Natural killer cell (primary cell): ENCODE data around the gene MALRD1. TPM values are rescaled to one million over a fixed set of nuclear protein-coding genes. Genes with fewer than 3 reads are reported as not detected.

Experiments used
- ATAC-seq, 3 donors: fragments of 150-1000 bp in 2 of 3; fragments of 200-7000 bp in 1 of 3; cut with Tn5 transposase; 1 replicate in 1 of 3; 2 replicates in 2 of 3; pipeline ENCODE4 v1.10.0; 2021; ENCODE audit warnings: mild to moderate bottlenecking in 2 of 3, moderate library complexity in 2 of 3
- DNase-seq, 2 donors: peaks; one replicate each; pipeline versions ENCODE4 v3.0.0 to v3.0.0-alpha.2; 2013 to 2021; ENCODE audit warnings: mixed read lengths in 1 of 2
- H3K27ac ChIP-seq: one replicate; pipeline ENCODE4 v1.5.1; 2013; ENCODE audit warnings: mild to moderate bottlenecking, low read length
- H3K27me3 ChIP-seq: one replicate; pipeline ENCODE4 v1.6.1; 2013; ENCODE audit warnings: low read length; ENCODE audit not compliant: control insufficient read depth, insufficient read depth
- H3K36me3 ChIP-seq: one replicate; pipeline ENCODE4 v1.6.1; 2013; ENCODE audit warnings: low read length; ENCODE audit not compliant: control insufficient read depth, insufficient read depth
- H3K4me1 ChIP-seq: one replicate; pipeline ENCODE4 v1.6.1; 2013; ENCODE audit warnings: low read length; ENCODE audit not compliant: control insufficient read depth, insufficient read depth
- H3K4me3 ChIP-seq: one replicate; pipeline ENCODE4 v1.5.1; 2013; ENCODE audit warnings: low read length
- H3K9me3 ChIP-seq: one replicate; pipeline ENCODE4 v1.6.1; 2013; ENCODE audit warnings: low read length; ENCODE audit not compliant: control insufficient read depth, insufficient read depth
- H3K27ac Mint-ChIP-seq, 2 donors: one replicate each; pipeline ENCODE4 v1.8.0; 2022; ENCODE audit warnings: mild to moderate bottlenecking in 2 of 2, mixed read lengths in 2 of 2, moderate library complexity in 1 of 2
- H3K27me3 Mint-ChIP-seq, 2 donors: one replicate each; pipeline ENCODE4 v1.8.0; 2022; ENCODE audit warnings: low read depth in 2 of 2, mixed read lengths in 2 of 2
- H3K36me3 Mint-ChIP-seq: one replicate; pipeline ENCODE4 v1.8.0; 2022; ENCODE audit warnings: mixed read lengths
- H3K4me1 Mint-ChIP-seq, 2 donors: one replicate each; pipeline ENCODE4 v1.8.0; 2022; ENCODE audit warnings: mixed read lengths in 2 of 2
- H3K4me3 Mint-ChIP-seq: one replicate; pipeline ENCODE4 v1.8.0; 2022; ENCODE audit warnings: mild to moderate bottlenecking, moderate library complexity, mixed read lengths
- H3K9me3 Mint-ChIP-seq, 2 donors: one replicate each; pipeline ENCODE4 v1.8.0; 2022; ENCODE audit warnings: mixed read lengths in 2 of 2
- CTCF ChIP-seq: fragments of 200-600 bp; IDR thresholded peaks from one replicate; pipeline ENCODE4 v1.8.0; 2022; ENCODE audit warnings: antibody characterized with exemption
- WGBS: methylation state at CpG from one replicate; pipeline ENCODE4 v1.1.7; 2013; ENCODE audit warnings: missing lambda C conversion rate; ENCODE audit not compliant: insufficient coverage; 5-methylcytosine and 5-hydroxymethylcytosine counted together
- intact Hi-C: fragments of 100-400 bp; cut with micrococcal nuclease; formaldehyde crosslinking; loops from one replicate; pipeline ENCODE4 v1.14.2; 2022
- total RNA-seq, 4 donors: library from RNA; stranded (reverse); fragments of 120-200 nt in 1 of 4; gene quantifications; one replicate each; pipeline versions ENCODE4 v1.2.3 to v1.2.4, GENCODE V29; 2013 to 2022

MALRD1 gene
- total RNA-seq, 3 donors from 2014 or later (not counting 1 experiment from before 2014, with no cell fraction given), result not detected

GRCh38 chr10:19656420-19657042 lies 607.9 kb downstream of the MALRD1 start:
- DNase-seq (no peak), ATAC-seq (no peak)
- Histone ChIP-seq H3K27me3 (no peaks in the 10 kb centered on the region), H3K4me3 (no peak overlapping the region), H3K9me3 (no peaks in the 10 kb centered on the region), H3K27ac (no peak overlapping the region), H3K4me1 (no peaks in the 10 kb centered on the region), H3K36me3 (no peaks in the 10 kb centered on the region)
- peaks cover 6 to 15% of the 10 kb centered on the region in 2 donors for H3K27me3 Mint-ChIP-seq
- WGBS, result no CpG with 5 or more reads among the region's 3 CpGs
- no peak overlapping the region for H3K27ac Mint-ChIP-seq
- H3K36me3 Mint-ChIP-seq, result no peaks in the 10 kb centered on the region
- no peaks in the 10 kb centered on the region for H3K4me1 Mint-ChIP-seq
- H3K9me3 Mint-ChIP-seq, result no peaks in the 10 kb centered on the region
- intact Hi-C loops, result no loop called here
- no peak for TF ChIP-seq CTCF
- no peak overlapping the region for H3K4me3 Mint-ChIP-seq

GRCh38 chr10:19658131-19658530 lies 609.5 kb downstream of the MALRD1 start:
- Mint-ChIP-seq H3K27me3 (peaks cover 6 to 15% of the 10 kb centered on the region in 2 donors), H3K4me3 (no peak overlapping the region), H3K27ac (no peak overlapping the region), H3K4me1 (no peaks in the 10 kb centered on the region), H3K36me3 (no peaks in the 10 kb centered on the region), H3K9me3 (no peaks in the 10 kb centered on the region)
- ATAC-seq (no peak), DNase-seq (no peak)
- WGBS, result 92% methylated on average over 3 of the region's 3 CpGs
- H3K4me3 ChIP-seq, result no peak overlapping the region
- no peaks in the 10 kb centered on the region for H3K9me3 ChIP-seq
- intact Hi-C loops, result no loop called here
- no peaks in the 10 kb centered on the region for H3K4me1 ChIP-seq
- H3K27ac ChIP-seq, result no peak overlapping the region
- H3K27me3 ChIP-seq, result no peaks in the 10 kb centered on the region
- TF ChIP-seq CTCF, result no peak
- no peaks in the 10 kb centered on the region for H3K36me3 ChIP-seq

GRCh38 chr10:19658622-19659233 lies 610.1 kb downstream of the MALRD1 start:
- no peaks in the 10 kb centered on the region for H3K9me3 ChIP-seq
- no peak for DNase-seq
- H3K4me3 Mint-ChIP-seq, result no peak overlapping the region
- H3K4me1 ChIP-seq, result no peaks in the 10 kb centered on the region
- no peaks in the 10 kb centered on the region for H3K36me3 ChIP-seq
- no peaks in the 10 kb centered on the region for H3K4me1 Mint-ChIP-seq
- H3K27ac ChIP-seq, result no peak overlapping the region
- H3K27me3 ChIP-seq, result no peaks in the 10 kb centered on the region
- intact Hi-C loops, result no loop called here
- no peaks in the 10 kb centered on the region for H3K9me3 Mint-ChIP-seq
- WGBS, result 81% methylated on average over 4 of the region's 5 CpGs
- H3K36me3 Mint-ChIP-seq, result no peaks in the 10 kb centered on the region
- H3K27ac Mint-ChIP-seq, result no peak overlapping the region
- no peak for TF ChIP-seq CTCF
- ATAC-seq, result no peak
- H3K27me3 Mint-ChIP-seq, result peaks cover 6 to 15% of the 10 kb centered on the region in 2 donors
- no peak overlapping the region for H3K4me3 ChIP-seq
